ENCODE measurements around the gene DNAL4. TPM values are rescaled to one million over a fixed set of nuclear protein-coding genes. Genes with fewer than 3 reads are reported as not detected.

Gene DNAL4
- polyA plus RNA-seq, 1 experiment: 29.9 TPM

GRCh38 chr22:38834991-38835390 lies 41.0 kb upstream of the DNAL4 start:
- peaks cover under 1% of the 10 kb centered on the region; the same call in 1 of the 2 replicates for H3K27me3 ChIP-seq (ENCODE audit: control insufficient read depth, insufficient read depth, low read length)
- no peaks in the 10 kb centered on the region for H3K36me3 ChIP-seq (ENCODE audit: control insufficient read depth, insufficient read depth, low read length)
- CTCF ChIA-PET: interaction anchor here (1.0 to 1.3 kb wide), 3 partner anchors 9 to 35 kb away, joined by 3 to 6 read pairs (median 5); partner anchors contain the start of gene NPTXR
- POLR2A ChIA-PET: no interaction called here
- no peak for DNase-seq (ENCODE audit: low read depth)
- TF ChIP-seq CTCF (IDR thresholded peaks at IDR 0.05; ENCODE audit: insufficient read depth, low read depth, low read length): no peak
- H3K4me3 ChIP-seq (ENCODE audit: low read depth, low read length): no peak overlapping the region

- Histone ChIP-seq H3K4me3 (ENCODE audit: low read depth, low read length) (no peak overlapping the region), H3K36me3 (ENCODE audit: control insufficient read depth, insufficient read depth, low read length) (no peaks in the 10 kb centered on the region), H3K27me3 (ENCODE audit: control insufficient read depth, insufficient read depth, low read length) (no peaks in the 10 kb centered on the region; the same call in 1 of the 2 replicates)
- TF ChIP-seq CTCF (IDR thresholded peaks at IDR 0.05; ENCODE audit: insufficient read depth, low read depth, low read length): no peak
- ChIA-PET CTCF (interaction anchor here (0.7 to 1.3 kb wide), 4 partner anchors 10 to 67 kb away, joined by 3 to 6 read pairs (median 4); partner anchors contain the start of gene NPTXR), POLR2A (no interaction called here)
- DNase-seq (ENCODE audit: low read depth): no peak
Measured at GRCh38 chr22:38834215-38834953, 40.4 kb upstream of the DNAL4 start.

- Histone ChIP-seq H3K36me3 (ENCODE audit: control insufficient read depth, insufficient read depth, low read length) (no peaks in the 10 kb centered on the region), H3K4me3 (ENCODE audit: low read depth, low read length) (no peak overlapping the region), H3K27me3 (ENCODE audit: control insufficient read depth, insufficient read depth, low read length) (no peaks in the 10 kb centered on the region; the same call in 1 of the 2 replicates)
- POLR2A ChIA-PET: no interaction called here
- CTCF ChIA-PET: no interaction called here
- DNase-seq (ENCODE audit: low read depth): no peak
- no peak for TF ChIP-seq CTCF (IDR thresholded peaks at IDR 0.05; ENCODE audit: insufficient read depth, low read depth, low read length)
Measured at GRCh38 chr22:38833061-38833460, 39.1 kb upstream of the DNAL4 start.

GRCh38 chr22:38832005-38832978 lies 38.3 kb upstream of the DNAL4 start:
- H3K36me3 ChIP-seq (ENCODE audit: control insufficient read depth, insufficient read depth, low read length): no peaks in the 10 kb centered on the region
- H3K27me3 ChIP-seq (ENCODE audit: control insufficient read depth, insufficient read depth, low read length): no peaks in the 10 kb centered on the region; the same call in 1 of the 2 replicates
- POLR2A ChIA-PET: no interaction called here
- no peak for DNase-seq (ENCODE audit: low read depth)
- no peak for TF ChIP-seq CTCF (IDR thresholded peaks at IDR 0.05; ENCODE audit: insufficient read depth, low read depth, low read length)
- CTCF ChIA-PET: no interaction called here
- H3K4me3 ChIP-seq (ENCODE audit: low read depth, low read length): no peak overlapping the region

Data from BJ (cell line).